ENCODE results near the gene CNTNAP2.

CNTNAP2 gene

DNA sequence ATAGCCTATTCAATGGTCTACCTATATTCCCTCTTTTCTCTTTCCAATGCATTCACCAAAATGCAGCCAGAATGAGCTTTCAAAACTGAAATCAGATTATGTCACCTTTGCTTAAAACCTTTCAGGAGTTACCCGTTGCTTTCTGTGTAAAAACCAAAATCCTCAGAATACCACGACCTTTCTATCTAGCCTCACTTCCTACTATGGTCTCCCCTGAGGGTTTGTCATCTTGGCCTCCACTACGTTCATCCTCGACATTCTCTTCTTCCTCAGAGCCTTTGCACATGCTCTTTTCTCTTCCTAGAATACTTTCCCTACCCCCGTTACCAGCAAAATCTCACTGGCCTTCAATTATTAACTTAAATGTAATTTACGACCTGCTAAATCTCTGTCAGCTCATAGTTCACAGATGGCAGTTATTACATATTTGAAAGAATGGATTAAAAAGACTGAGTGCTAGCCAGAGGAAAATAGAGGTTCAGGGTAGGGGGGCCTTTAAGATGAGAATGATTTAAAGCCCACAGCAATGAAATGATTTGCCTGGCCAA lies 2093.1 kb downstream of the CNTNAP2 start:
- DNase-seq (ENCODE audit: low read depth), result no peak

DNA sequence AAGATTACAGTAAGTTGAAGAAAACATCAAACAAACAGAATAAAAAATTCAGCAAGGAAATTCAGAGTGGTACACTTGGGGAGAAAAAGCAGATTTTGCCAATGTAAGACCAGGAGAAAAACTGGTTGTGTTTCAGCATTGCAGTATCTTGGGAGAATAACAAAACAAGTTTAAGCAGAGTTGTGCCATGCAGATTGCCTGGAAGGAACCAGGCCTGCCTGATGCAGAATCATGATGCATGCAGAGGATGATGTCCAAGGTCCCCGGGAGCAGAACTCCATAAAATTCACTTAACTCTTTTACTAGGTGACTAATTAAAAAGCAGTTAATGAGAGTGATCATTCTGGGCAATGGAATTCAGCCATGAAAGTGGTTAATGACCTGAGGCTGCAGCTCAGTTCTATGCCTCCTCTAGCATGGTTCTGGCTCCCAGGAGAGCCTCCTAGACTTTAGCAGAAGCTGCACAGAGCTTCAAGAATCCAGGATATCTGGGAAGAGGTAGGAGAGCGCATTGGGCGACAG lies 2094.3 kb downstream of the CNTNAP2 start:
- DNase-seq (ENCODE audit: low read depth), result no peak

GRCh38 chr7:148211740-148212151 lies 2095.1 kb downstream of the CNTNAP2 start:
- DNase-seq (ENCODE audit: low read depth), result no peak

DNA sequence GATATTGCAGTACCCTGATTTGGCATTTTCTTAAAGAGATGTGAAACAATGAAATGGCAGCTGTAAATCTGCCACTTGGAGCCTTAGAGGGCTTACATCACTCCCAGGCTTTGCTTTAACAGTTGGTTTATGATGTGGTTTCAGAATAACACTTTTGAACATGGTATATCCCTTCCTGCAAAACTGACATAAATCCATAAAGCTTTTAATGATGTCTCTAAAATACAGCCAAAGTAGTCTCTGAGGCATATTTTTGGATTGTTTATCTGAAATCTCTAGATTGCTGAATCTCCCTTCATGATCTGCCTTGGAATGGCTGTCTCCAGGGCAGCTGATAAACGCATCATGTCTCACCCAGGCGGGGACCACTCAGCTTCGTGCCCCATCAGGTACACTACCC lies 2096.1 kb downstream of the CNTNAP2 start:
- no peak for DNase-seq (ENCODE audit: low read depth)

- no peak for DNase-seq (ENCODE audit: low read depth)
These were observed 2097.5 kb downstream of the CNTNAP2 start for GRCh38 chr7:148214101-148214500.

DNA sequence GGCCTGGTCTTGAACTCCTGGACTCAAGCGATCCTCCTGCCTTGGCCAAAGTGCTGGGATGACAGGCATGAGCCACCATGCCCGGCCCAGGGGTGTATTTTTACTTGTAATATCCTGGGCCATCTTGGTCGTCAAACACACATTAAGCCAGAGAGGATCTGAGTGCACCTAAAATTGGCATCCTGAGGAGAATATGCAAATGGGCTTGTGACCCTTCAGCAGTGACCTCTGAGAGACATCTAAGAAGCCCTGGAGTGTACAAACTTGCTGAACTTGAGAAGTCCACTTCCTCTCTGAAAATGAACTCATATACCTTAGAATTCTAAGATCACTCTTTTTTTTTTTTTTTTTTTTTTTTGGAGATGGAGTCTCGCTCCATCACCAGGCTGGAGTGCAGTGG lies 2102.0 kb downstream of the CNTNAP2 start:
- no peak for DNase-seq (ENCODE audit: low read depth)

DNA sequence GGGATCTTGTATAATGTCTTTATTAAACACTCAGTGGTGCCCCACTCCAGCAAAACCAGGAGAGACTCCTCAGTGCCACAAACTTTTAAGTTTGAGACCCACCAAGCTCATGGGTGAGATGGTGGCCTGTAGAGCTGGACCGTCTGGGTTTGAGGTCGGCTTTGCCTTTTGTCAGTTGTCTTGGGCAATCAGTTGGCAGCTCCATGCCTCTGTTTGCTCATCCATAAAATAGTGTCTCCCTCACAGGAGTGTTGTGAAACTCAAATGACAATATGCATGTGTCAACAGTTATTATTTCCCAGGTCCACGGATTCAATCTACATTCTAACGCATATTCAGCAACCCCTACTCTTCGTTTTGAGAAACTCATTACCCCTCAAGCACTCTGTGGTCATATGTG lies 2106.1 kb downstream of the CNTNAP2 start:
- DNase-seq (ENCODE audit: low read depth), result no peak

DNA sequence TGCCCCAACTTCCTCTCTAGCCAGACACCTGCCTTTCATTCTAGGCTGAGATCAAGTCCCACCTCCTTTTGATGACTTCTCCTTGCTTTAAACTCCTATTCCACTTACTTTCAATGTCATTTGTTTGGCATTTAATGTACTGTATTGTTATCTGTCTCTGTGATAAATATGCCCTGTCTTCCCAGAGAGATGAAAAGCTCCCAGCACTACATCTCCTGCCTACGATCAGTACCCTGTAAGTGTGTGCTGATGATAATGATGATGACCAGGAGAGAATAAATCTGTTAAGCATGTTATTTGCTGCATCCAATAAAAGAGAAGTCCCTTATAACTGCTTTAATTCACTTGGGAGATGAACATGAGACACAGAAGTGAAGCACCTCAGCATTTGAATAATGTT lies 2106.6 kb downstream of the CNTNAP2 start:
- DNase-seq (ENCODE audit: low read depth), result no peak

DNA sequence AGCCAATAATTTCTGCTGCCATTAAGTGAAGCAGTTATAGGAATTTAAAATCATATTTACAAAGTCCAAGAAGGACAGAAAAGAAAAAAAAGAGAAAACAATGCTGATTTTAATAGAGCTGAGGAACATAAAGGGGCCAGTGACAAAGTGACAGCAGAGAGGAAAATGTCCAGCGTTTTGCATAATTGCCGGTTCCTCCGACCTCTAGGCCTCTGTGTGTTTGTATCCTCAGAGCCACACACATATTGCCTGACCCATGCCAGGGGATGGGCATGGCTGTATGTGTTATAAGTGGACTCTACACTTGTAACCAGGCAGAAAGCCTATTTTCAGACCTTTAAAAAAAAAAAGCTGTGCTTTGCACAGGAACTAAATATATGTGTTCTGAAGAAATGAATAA lies 2107.1 kb downstream of the CNTNAP2 start:
- DNase-seq (ENCODE audit: low read depth), result no peak

DNA sequence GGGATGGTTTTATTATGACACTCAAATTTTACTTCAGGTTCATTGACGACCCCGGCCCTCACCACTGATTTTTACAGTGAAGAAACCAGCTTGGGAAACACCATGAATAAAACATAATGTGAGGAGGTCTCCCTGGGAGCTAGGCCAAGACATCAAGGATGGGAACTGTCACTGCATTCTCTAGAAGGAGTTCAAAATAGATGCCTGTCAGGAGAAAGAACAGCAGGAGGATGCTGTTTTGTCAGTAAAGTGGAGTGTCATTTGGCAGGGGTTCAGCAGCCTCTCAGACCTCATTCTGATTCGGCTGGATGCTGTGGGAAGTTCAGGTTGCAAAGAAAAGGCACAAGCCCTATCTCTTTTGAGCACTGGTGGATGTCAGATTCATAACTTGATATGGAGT lies 2113.7 kb downstream of the CNTNAP2 start:
- no peak for DNase-seq (ENCODE audit: low read depth)

- DNase-seq (ENCODE audit: low read depth), result no peak
These were observed 2114.3 kb downstream of the CNTNAP2 start for GRCh38 chr7:148230883-148231282.

DNA sequence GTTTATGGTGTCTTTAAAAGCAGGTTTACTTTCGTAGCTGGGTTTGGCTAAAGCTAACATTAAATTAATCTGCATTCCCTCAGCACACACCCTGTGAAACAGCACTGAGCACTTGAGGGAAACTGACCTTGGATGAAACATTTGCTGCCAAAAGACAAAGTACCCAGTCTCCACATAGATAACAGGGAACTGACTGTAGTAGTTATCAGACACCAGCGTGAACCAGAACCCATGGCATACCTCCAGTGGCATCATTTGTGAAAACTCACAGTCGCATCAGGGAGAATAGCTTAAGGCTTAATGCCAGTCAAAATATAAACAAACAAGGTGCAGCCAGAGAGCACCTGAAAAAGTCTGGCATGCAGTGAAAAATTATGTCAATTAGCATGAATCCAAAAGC lies 2116.2 kb downstream of the CNTNAP2 start:
- no peak for DNase-seq (ENCODE audit: low read depth)

DNA sequence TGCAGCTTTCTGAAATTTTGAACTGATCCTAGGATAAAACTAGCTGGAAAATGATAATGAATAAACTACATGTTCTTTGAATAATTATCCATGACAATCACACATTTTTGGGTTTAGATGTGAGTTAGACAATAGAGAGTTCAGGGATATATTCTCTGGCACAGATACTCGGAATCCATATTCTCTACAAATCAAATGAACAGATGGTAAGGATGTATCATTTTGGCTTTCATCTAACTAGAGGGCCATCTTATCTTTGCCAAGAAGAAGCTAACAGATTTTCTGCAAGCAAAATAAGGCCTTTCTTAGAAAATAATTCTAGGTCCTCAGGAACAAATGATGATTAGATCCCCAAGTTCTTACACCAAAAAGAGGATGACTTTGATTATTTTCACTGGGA lies 2118.1 kb downstream of the CNTNAP2 start:
- no peak for DNase-seq (ENCODE audit: low read depth)

DNA sequence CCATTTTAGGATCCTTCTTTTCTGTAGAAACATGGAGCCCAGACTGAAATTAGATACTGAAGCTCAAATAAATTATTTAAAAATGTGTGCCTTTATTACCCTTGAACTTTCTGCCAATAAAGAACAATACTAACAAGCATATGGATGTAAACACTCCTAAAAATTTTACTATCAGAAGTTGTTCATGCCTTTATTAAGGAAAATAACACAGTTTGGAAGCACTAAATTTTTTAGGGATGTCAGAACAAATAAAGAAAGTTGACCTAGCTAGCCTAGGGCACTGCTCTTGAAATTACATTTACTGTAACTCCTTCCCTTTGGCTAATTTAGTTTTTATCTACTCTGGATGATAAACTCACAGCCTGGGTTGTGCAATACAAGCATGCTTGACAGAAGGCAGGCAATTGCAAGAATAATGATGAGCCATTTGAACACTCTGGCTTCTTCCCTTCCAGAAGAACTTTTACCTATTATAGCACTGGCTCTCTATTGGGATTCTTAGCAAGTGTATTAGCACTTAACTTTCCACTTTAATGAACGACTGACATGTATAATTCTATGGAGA lies 2122.2 kb downstream of the CNTNAP2 start:
- DNase-seq (ENCODE audit: low read depth), result peak; percentile 56

- peak; percentile 1 for DNase-seq (ENCODE audit: low read depth)
These were observed 2125.2 kb downstream of the CNTNAP2 start for GRCh38 chr7:148241700-148242293.

- peak; percentile 57 for DNase-seq (ENCODE audit: low read depth)
These were observed 2125.8 kb downstream of the CNTNAP2 start for GRCh38 chr7:148242294-148242821.

GRCh38 chr7:148245381-148245780 lies 2128.8 kb downstream of the CNTNAP2 start:
- no peak for DNase-seq (ENCODE audit: low read depth)

DNA sequence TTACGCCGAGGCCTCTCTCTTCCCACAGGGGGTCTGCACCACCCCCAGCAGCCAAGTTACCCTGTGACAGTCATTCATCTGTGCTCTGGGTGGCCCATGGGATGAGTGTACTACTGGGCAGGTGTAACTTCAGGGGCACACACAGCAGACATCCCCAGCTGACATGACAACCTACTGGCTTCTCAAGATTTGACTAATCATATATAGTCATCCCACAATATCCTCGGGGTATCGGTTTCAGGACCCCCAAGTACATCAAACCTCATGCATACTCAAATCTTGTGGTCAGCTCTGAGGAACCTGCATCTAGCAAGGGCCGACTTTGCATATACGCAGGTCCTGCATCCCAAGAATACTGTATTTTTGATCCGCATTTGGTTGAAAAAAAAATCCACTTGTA lies 2137.0 kb downstream of the CNTNAP2 start:
- no peak for DNase-seq (ENCODE audit: low read depth)

GRCh38 chr7:148255333-148255732 lies 2138.7 kb downstream of the CNTNAP2 start:
- DNase-seq (ENCODE audit: low read depth), result no peak

DNA sequence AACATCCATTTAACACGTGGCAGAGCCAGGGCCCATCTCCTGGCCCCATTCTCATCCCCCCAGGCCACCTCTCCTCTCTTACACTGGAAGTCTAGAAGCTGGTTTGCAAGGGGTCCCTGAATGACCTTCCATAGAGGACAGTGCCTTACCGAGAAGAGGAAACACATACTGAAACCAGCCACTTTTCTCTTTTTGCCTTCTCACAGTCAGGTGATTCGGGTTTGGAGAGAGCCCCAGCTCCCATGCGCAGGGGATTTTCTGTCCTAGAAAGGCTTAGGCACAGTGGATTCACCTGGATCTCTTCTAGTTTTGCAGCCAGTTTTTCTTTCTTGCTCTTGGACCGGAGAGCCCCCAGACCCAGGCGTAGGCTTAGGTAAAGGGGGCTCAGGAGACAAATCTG lies 2139.8 kb downstream of the CNTNAP2 start:
- no peak for DNase-seq (ENCODE audit: low read depth)

DNA sequence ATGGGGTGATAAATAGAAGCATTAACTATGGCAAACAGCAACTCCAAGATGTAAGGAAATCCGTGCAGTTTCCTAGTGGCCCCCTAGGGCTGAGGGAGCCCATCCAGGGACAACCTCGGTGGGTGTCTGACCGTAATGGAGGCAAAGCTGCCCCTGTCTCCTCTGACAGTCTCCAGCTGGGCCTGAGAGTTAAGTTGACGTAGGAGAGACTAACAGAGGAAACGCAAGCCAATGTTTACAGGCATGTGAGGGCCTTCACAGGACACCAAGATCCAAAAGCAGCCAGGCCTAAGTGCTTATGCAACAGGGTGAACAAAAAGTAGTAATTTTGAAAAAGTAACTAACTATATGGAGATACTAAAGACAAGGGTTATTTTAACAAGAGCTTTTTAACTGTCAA lies 2144.0 kb downstream of the CNTNAP2 start:
- DNase-seq (ENCODE audit: low read depth), result no peak

- DNase-seq (ENCODE audit: low read depth), result no peak
These were observed 2144.9 kb downstream of the CNTNAP2 start for GRCh38 chr7:148261523-148261922.

- DNase-seq (ENCODE audit: low read depth), result no peak
These were observed 2145.5 kb downstream of the CNTNAP2 start for GRCh38 chr7:148261996-148262688.
